ENCODE results near the gene SELENOT.

The SELENOT gene

DNA sequence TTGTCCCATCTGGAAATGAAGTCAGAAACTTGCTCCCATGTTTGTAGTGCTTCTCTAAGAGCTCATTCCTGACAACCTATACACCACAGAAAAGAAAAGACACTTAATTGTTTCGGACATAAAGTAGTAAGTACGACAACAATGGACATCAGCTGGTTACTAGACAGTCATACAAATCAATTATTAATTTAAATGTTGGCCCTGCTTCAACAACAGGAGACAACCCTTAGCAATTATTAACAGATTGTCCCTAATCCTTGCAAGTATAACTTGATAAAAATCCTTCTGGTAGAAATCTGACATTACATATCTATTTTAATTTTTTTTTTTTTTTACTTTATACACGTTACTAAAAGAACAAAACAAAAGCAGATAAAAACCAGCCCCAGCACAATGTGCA is 70.8 kb downstream of the SELENOT start:
- DNase-seq = no peak

- DNase-seq = no peak
Measured at GRCh38 chr3:150675587-150675986, 72.5 kb downstream of the SELENOT start.

Measured in CD4-positive, alpha-beta T cell treated with Interleukin-12 subunit alpha and Interleukin-12 subunit beta, for 1 hour (primary cell).